Keratinocyte (primary cell): ENCODE measurements around the gene MCM3AP. TPM values are rescaled to one million over a fixed set of nuclear protein-coding genes. Genes with fewer than 3 reads are reported as not detected.

Experiments
- DNase-seq: peaks from one replicate; pipeline ENCODE4 v3.0.0-alpha.2; 2011; ENCODE audit warnings: low read depth, missing footprints, low spot score
- FAIRE-seq: peaks from 2 replicates; lab custom pipeline; 2011; peaks lifted over from hg19 to GRCh38; lab: Jason Lieb, UNC
- H2AFZ ChIP-seq: 2 replicates; pipeline ENCODE4 v1.6.0; 2012; ENCODE audit warnings: low read length, control low read depth, inconsistent platforms; ENCODE audit not compliant: control insufficient read depth
- H3K27ac ChIP-seq: 2 replicates; pipeline ENCODE4 v1.5.1; 2011; ENCODE audit warnings: low read length; ENCODE audit not compliant: control insufficient read depth, insufficient read depth
- H3K27me3 ChIP-seq: 3 replicates; pipeline ENCODE4 v1.6.0; 2011; ENCODE audit warnings: low read length; ENCODE audit not compliant: control insufficient read depth, insufficient read depth; ENCODE audit errors: extremely low read depth
- H3K36me3 ChIP-seq, 2 experiments: 2 replicates in 1 of 2; 3 replicates in 1 of 2; pipeline ENCODE4 v1.5.1; 2011; ENCODE audit warnings: low read length in 2 of 2, mild to moderate bottlenecking in 1 of 2; ENCODE audit not compliant: control insufficient read depth in 2 of 2, insufficient read depth in 2 of 2; ENCODE audit errors: extremely low read depth in 1 of 2
- H3K4me1 ChIP-seq: 3 replicates; pipeline ENCODE4 v1.5.1; 2011; ENCODE audit warnings: low read length; ENCODE audit not compliant: control insufficient read depth, insufficient read depth; ENCODE audit errors: extremely low read depth
- H3K4me2 ChIP-seq: 3 replicates; pipeline ENCODE4 v1.6.0; 2011; ENCODE audit warnings: low read depth, low read length; ENCODE audit not compliant: control insufficient read depth, insufficient read depth; ENCODE audit errors: extremely low read depth
- H3K4me3 ChIP-seq, 3 experiments: fragments of 200-600 bp in 1 of 3; sonication (generic) in 1 of 3; 2 replicates in 2 of 3; 3 replicates in 1 of 3; pipeline ENCODE4 v1.5.1; 2011 to 2016; ENCODE audit warnings: low read length in 3 of 3, mild to moderate bottlenecking in 3 of 3, control low read depth in 2 of 3, inconsistent platforms in 1 of 3, low read depth in 1 of 3, mixed read lengths in 1 of 3, mixed run types in 1 of 3, moderate library complexity in 1 of 3; ENCODE audit not compliant: control insufficient read depth in 2 of 3, insufficient read depth in 2 of 3; ENCODE audit errors: extremely low read depth in 1 of 3
- H3K79me2 ChIP-seq: 2 replicates; pipeline ENCODE4 v1.6.0; 2012; ENCODE audit warnings: low read length; ENCODE audit not compliant: control insufficient read depth, insufficient read depth
- H3K9ac ChIP-seq: 3 replicates; pipeline ENCODE4 v1.6.0; 2011; ENCODE audit warnings: low read length; ENCODE audit not compliant: control insufficient read depth, insufficient read depth; ENCODE audit errors: extremely low read depth
- H3K9me1 ChIP-seq: 3 replicates; pipeline ENCODE4 v1.6.0; 2011; ENCODE audit warnings: low read length; ENCODE audit not compliant: control insufficient read depth, insufficient read depth; ENCODE audit errors: extremely low read depth
- H3K9me3 ChIP-seq: 2 replicates; pipeline ENCODE4 v1.5.1; 2012; ENCODE audit warnings: low read depth, low read length; ENCODE audit not compliant: control insufficient read depth
- H4K20me1 ChIP-seq: 3 replicates; pipeline ENCODE4 v1.6.0; 2011; ENCODE audit warnings: low read length; ENCODE audit not compliant: control insufficient read depth, insufficient read depth; ENCODE audit errors: extremely low read depth
- EZH2 ChIP-seq: IDR thresholded peaks from one replicate; pipeline ENCODE4 v1.6.1; 2012; ENCODE audit warnings: inconsistent platforms, mild to moderate bottlenecking, low read length, moderate library complexity
- dilution Hi-C: fragments of 300-500 bp; cut with MboI; formaldehyde crosslinking; loops from one replicate; pipeline ENCODE4 v1.7.0; 2020; ENCODE audit warnings: low sequenced_read_pairs; ENCODE audit not compliant: extremely low pct_ligation_motif_present
- polyA plus RNA-seq, 5 experiments: library from polyadenylated mRNA; depleted of rRNA in 3 of 5; stranded (reverse) in 3 of 5; stranded (forward) in 1 of 5; unstranded in 1 of 5; fragments of >200 nt; gene quantifications; 1 replicate in 1 of 5; 2 replicates in 3 of 5; 3 replicates in 1 of 5; pipeline versions ENCODE4 v1.2.1 to v1.2.3, GENCODE V29; 2011 to 2012; ENCODE audit warnings: missing spikeins in 2 of 5, low read depth in 1 of 5, low replicate concordance in 1 of 5
- TF ChIP-seq, protein P1 (sequence below), 3 experiments: IDR thresholded peaks in 1 of 3; conservative IDR thresholded peaks in 1 of 3; optimal IDR thresholded peaks in 1 of 3; 2 replicates in 2 of 3; 3 replicates in 1 of 3; pipeline versions ENCODE3 to v1.5.1; 2011; ENCODE audit warnings: low read length in 3 of 3, mild to moderate bottlenecking in 3 of 3, moderate library complexity in 2 of 3, control low read depth in 1 of 3, inconsistent platforms in 1 of 3; ENCODE audit not compliant: insufficient read depth in 2 of 3; ENCODE audit errors: extremely low read depth in 1 of 3

MCM3AP gene
- polyA plus RNA-seq, 1 donor (not counting 4 experiments of a cell fraction or from before 2014, with no cell fraction given) = 34.3 TPM

DNA sequence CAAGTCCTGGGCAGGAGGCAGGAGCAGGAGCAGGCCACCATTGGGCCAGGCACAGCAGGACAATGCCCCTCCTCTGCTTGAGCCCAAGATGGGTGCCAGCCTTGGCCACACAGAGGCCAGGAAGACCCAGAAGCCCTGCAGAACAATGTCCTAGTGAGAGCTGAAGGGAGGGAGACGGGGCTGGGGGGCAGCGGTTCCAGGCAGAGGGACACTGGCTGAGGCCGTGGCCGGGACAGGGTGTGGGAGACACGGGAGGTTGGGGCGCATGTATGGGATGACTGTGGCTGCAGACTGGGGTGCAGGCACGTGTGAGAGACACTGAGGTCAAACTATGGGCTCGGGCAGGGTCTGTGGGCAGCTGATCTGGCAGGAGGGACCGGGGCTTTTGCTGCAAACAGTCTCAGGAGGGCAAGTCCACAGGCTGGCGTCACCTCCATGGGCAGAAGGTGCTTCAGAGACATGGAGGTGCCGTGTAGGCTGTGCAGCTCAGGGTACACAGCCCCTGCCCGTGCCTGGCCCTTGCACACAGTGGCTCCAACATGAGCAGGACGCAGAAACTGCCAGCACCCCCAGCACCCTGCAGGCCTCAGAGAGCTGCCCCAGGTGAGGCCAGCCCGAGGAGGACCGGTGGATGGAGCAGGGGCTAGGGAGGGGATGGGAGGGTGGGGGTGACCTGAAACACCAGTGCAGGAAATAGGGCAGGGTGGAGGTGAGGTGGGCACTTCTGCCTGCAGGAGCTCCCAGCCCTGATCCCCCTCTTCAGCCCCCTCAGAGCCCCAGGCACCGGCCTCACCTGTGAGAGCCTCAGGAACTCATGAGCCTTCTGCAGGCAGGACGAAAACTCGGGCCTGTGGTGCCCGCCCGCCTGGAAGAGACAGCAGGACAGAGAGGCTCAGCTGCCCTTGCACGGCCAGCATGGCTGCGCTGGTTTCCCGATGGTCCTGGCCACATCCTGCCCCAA is 76.4 kb downstream of the MCM3AP start:
- dilution Hi-C loops = no loop called here
- no peak overlapping the region for H3K9ac ChIP-seq
- H3K79me2 ChIP-seq = peaks cover 15% of the 10 kb centered on the region
- DNase-seq (no peak), FAIRE-seq (no peak)
- no peaks in the 10 kb centered on the region for H3K9me3 ChIP-seq
- H3K9me1 ChIP-seq = no peaks in the 10 kb centered on the region
- peaks cover 65 to 71% of the 10 kb centered on the region in 2 experiments for H3K36me3 ChIP-seq
- no peaks in the 10 kb centered on the region for H3K27me3 ChIP-seq
- no peak for TF ChIP-seq EZH2
- TF ChIP-seq, protein P1, sequence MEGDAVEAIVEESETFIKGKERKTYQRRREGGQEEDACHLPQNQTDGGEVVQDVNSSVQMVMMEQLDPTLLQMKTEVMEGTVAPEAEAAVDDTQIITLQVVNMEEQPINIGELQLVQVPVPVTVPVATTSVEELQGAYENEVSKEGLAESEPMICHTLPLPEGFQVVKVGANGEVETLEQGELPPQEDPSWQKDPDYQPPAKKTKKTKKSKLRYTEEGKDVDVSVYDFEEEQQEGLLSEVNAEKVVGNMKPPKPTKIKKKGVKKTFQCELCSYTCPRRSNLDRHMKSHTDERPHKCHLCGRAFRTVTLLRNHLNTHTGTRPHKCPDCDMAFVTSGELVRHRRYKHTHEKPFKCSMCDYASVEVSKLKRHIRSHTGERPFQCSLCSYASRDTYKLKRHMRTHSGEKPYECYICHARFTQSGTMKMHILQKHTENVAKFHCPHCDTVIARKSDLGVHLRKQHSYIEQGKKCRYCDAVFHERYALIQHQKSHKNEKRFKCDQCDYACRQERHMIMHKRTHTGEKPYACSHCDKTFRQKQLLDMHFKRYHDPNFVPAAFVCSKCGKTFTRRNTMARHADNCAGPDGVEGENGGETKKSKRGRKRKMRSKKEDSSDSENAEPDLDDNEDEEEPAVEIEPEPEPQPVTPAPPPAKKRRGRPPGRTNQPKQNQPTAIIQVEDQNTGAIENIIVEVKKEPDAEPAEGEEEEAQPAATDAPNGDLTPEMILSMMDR (optimal IDR thresholded peaks at IDR 0.05 in 1 of 3, IDR thresholded peaks at IDR 0.05 in 1 of 3, conservative IDR thresholded peaks at IDR 0.05 in 1 of 3; ENCODE audit: extremely low read depth in 1 of 3, insufficient read depth in 2 of 3, low read length in 3 of 3) = no peak
- H3K4me2 ChIP-seq = no peak overlapping the region
- H2AFZ ChIP-seq = no peak overlapping the region
- H4K20me1 ChIP-seq = peaks cover 12% of the 10 kb centered on the region
- H3K27ac ChIP-seq = no peak overlapping the region
- H3K4me3 ChIP-seq = no peak overlapping the region
- H3K4me1 ChIP-seq = no peaks in the 10 kb centered on the region

DNA sequence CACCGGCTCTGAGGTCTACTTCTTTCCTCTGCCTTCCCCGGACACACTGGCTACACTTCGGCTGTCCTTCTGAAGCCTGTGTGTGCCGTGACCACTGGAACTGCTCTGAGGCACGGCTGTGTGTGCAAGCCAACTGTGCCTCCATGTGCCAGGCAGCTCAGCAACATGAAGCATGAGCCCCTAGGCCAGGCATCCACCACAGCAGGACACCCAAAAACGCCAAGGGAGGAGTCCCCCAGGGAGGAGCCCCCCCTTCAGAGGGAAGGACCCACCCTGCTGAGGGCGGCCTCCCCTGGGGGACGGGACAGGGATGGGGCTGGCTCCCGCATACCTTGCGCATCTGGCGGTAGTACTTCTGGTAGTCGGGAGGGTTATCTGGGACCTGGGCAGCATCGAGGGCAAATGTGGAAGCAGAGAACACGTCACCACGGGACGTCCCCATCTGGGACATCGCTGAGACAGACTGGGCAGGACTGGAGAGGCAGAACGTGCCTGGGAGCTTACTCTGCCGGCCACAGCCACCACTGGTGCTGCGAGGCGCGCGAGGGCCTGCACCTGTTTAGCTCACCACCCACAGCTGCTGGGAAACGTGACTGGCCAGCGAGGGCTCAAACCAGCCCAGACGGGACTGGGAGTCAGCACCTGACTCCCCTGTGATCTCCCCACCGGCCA is 77.4 kb downstream of the MCM3AP start:
- H3K4me1 ChIP-seq = no peaks in the 10 kb centered on the region
- TF ChIP-seq, protein P1 (optimal IDR thresholded peaks at IDR 0.05 in 1 of 3, IDR thresholded peaks at IDR 0.05 in 1 of 3, conservative IDR thresholded peaks at IDR 0.05 in 1 of 3; ENCODE audit: extremely low read depth in 1 of 3, insufficient read depth in 2 of 3, low read length in 3 of 3) = no peak
- no peak for TF ChIP-seq EZH2
- dilution Hi-C loops = no loop called here
- no peak overlapping the region for H3K4me2 ChIP-seq
- H3K4me3 ChIP-seq = no peak overlapping the region
- no peaks in the 10 kb centered on the region for H3K27me3 ChIP-seq
- H3K79me2 ChIP-seq = peaks cover 7% of the 10 kb centered on the region
- H4K20me1 ChIP-seq = peaks cover 7% of the 10 kb centered on the region
- FAIRE-seq (no peak), DNase-seq (no peak)
- H3K9ac ChIP-seq = no peak overlapping the region
- H3K9me1 ChIP-seq = no peaks in the 10 kb centered on the region
- no peaks in the 10 kb centered on the region for H3K9me3 ChIP-seq
- H2AFZ ChIP-seq = no peak overlapping the region
- H3K27ac ChIP-seq = no peak overlapping the region
- H3K36me3 ChIP-seq = peaks cover 65 to 74% of the 10 kb centered on the region in 2 experiments
